Kidney (tissue), 14 donors: ENCODE results near the gene TMEM169. TPM values are rescaled to one million over a fixed set of nuclear protein-coding genes. Genes with fewer than 3 reads are reported as not detected.
"Not testable (repeated sequence)": the region's sequence is repeated elsewhere in the genome, so short reads cannot be mapped to it uniquely, and the experiment has no call there.

Source experiments
- DNase-seq, 5 donors: peaks; one replicate each; pipeline ENCODE4 v3.0.0-alpha.2; 2013 to 2020
- FAIRE-seq: peaks from 2 replicates; lab custom pipeline; 2012; peaks lifted over from hg19 to GRCh38; lab: Jason Lieb, UNC
- H3K27ac ChIP-seq, 2 donors: one replicate each; pipeline ENCODE4 v1.7.0; 2013; ENCODE audit warnings: low read depth in 2 of 2, low read length in 2 of 2, inconsistent platforms in 1 of 2
- H3K27me3 ChIP-seq: one replicate; pipeline ENCODE4 v1.7.1; 2013; ENCODE audit warnings: low read length, inconsistent platforms; ENCODE audit not compliant: control insufficient read depth, insufficient read depth
- H3K36me3 ChIP-seq, 3 donors: one replicate each; pipeline versions ENCODE4 v1.7.0 to v1.7.1; 2013; ENCODE audit warnings: low read length in 3 of 3, control low read depth in 1 of 3, inconsistent platforms in 1 of 3; ENCODE audit not compliant: insufficient read depth in 3 of 3, control insufficient read depth in 2 of 3
- H3K4me1 ChIP-seq, 3 donors: one replicate each; pipeline versions ENCODE4 v1.7.0 to v1.7.1; 2013; ENCODE audit warnings: low read length in 3 of 3, inconsistent platforms in 1 of 3, low read depth in 1 of 3; ENCODE audit not compliant: control insufficient read depth in 2 of 3, insufficient read depth in 2 of 3
- H3K4me3 ChIP-seq, 3 donors: one replicate each; pipeline versions ENCODE4 v1.7.0 to v1.8.1; 2013; ENCODE audit warnings: low read length in 3 of 3, control low read depth in 1 of 3, inconsistent platforms in 1 of 3
- H3K9ac ChIP-seq, 3 donors: one replicate each; pipeline versions ENCODE4 v1.7.0 to v1.7.1; 2013; ENCODE audit warnings: low read length in 3 of 3, control low read depth in 1 of 3, inconsistent platforms in 1 of 3
- H3K9me3 ChIP-seq, 3 donors: one replicate each; pipeline versions ENCODE4 v1.7.0 to v1.7.1; 2013; ENCODE audit warnings: low read length in 3 of 3, control low read depth in 1 of 3, inconsistent platforms in 1 of 3; ENCODE audit not compliant: control insufficient read depth in 2 of 3, insufficient read depth in 1 of 3
- CTCF ChIP-seq: IDR thresholded peaks from 3 replicates; pipeline ENCODE4 v1.5.1; 2012; ENCODE audit warnings: mild to moderate bottlenecking, moderate library complexity, borderline replicate concordance; ENCODE audit not compliant: insufficient read depth; ENCODE audit errors: extremely low read depth
- intact Hi-C: fragments of 100-400 bp; cut with DNase I; formaldehyde crosslinking; loops from one replicate; pipeline ENCODE4 v1.11.1; 2022
- polyA plus RNA-seq: library from polyadenylated mRNA; stranded (reverse); fragments of 350-450 nt; fragmentation: Illumina TruSeq; extraction: RNeasy Lipid Tissue Mini Kit (QIAGEN cat#74804); gene quantifications from one replicate; pipeline ENCODE4 v1.2.3, GENCODE V29; 2014; ENCODE audit warnings: low read depth, low replicate concordance; ENCODE audit not compliant: insufficient read depth
- total RNA-seq: library from RNA; stranded (reverse); fragmentation: NEBNext Ultra II Directional; extraction: Animal tissue kit (Norgen Biotek cat#: 25700); gene quantifications from one replicate; pipeline ENCODE4 v1.2.1, GENCODE V29; 2021
- donor health status: control.
- donor health status: control.
- donor health status: control.
- donor health status: control.
- donor health status: control.
- donor health status: DM: yes; HTN: yes; CAD: no.
- donor health status: Normal renal cell carcinoma (clear cell type).

The TMEM169 gene
- total and polyA plus RNA-seq, 2 donors from 2014 or later = 1.6 to 4.6 TPM

GRCh38 chr2:216133397-216133796 lies 51.7 kb downstream of the TMEM169 start:
- Histone ChIP-seq H3K36me3 (peaks cover 34 to 63% (median 39%) of the 10 kb centered on the region in 3 donors), H3K27me3 (no peaks in the 10 kb centered on the region), H3K9ac (no peak overlapping the region), H3K9me3 (no peaks in the 10 kb centered on the region), H3K4me1 (no peaks in the 10 kb centered on the region), H3K4me3 (no peak overlapping the region), H3K27ac (no peak overlapping the region)
- TF ChIP-seq CTCF = no peak
- FAIRE-seq (no peak), DNase-seq (no peak)
- intact Hi-C loops = no loop called here

DNA sequence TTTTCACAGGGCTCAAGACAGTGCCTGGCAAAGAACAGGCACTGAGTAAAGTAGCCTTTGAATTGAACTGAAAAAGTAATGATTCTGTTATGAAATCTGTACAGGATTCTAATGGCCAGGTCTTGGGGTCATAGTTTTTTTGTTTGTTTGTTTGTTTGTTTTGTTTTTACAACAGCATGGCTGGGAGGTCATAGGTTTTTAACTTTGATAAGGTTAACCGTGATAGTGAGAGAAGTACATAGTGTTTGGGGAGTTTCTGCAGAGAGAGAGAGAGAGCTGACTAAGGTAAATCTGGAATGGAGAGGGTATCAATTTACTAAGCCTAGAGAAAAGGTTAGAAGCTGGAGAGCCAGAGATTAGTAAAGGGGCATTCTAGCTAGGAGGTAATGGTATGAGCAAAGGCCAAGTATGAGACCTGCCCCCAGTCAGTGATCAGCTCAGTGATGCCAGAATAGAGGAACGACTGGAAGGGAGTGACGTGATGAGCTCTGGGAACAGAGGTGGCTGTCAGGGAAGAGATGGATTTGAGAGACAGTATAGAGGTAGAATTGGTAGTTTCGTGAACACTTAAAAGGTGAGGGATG lies 53.3 kb downstream of the TMEM169 start:
- Histone ChIP-seq H3K36me3 (peaks cover 32 to 64% (median 33%) of the 10 kb centered on the region in 3 donors), H3K9me3 (no peaks in the 10 kb centered on the region), H3K4me3 (no peak overlapping the region), H3K4me1 (no peaks in the 10 kb centered on the region), H3K27ac (no peak overlapping the region), H3K27me3 (no peaks in the 10 kb centered on the region), H3K9ac (no peak overlapping the region)
- intact Hi-C loops = no loop called here
- no peak for TF ChIP-seq CTCF
- FAIRE-seq (no peak), DNase-seq (no peak)

GRCh38 chr2:216139884-216140283 lies 58.2 kb downstream of the TMEM169 start:
- H3K9me3 ChIP-seq = no peaks in the 10 kb centered on the region
- H3K27me3 ChIP-seq = no peaks in the 10 kb centered on the region
- H3K36me3 ChIP-seq = peaks cover 27 to 56% (median 37%) of the 10 kb centered on the region in 3 donors
- DNase-seq = peak in 1 of 5 donors; percentile 25
- no peak for TF ChIP-seq CTCF
- no peak for FAIRE-seq
- intact Hi-C loops = no loop called here
- H3K9ac ChIP-seq = no peak overlapping the region
- H3K4me3 ChIP-seq = no peak overlapping the region
- no peak overlapping the region for H3K27ac ChIP-seq
- H3K4me1 ChIP-seq = no peaks in the 10 kb centered on the region

- H3K4me1 ChIP-seq, H3K9ac ChIP-seq, H3K27ac ChIP-seq, H3K27me3 ChIP-seq, intact Hi-C loops, FAIRE-seq, DNase-seq, H3K4me3 ChIP-seq, H3K9me3 ChIP-seq: not testable (repeated sequence)
- peaks cover 23 to 51% (median 36%) of the 10 kb centered on the region in 3 donors for H3K36me3 ChIP-seq
Measured at GRCh38 chr2:216141516-216141915, 59.8 kb downstream of the TMEM169 start.
